Measurements from ENCODE around the gene LCP1. TPM values are rescaled to one million over a fixed set of nuclear protein-coding genes. Genes with fewer than 3 reads are reported as not detected.

Gene LCP1
- total and polyA plus RNA-seq, 2 donors: 181 to 596 TPM

DNA sequence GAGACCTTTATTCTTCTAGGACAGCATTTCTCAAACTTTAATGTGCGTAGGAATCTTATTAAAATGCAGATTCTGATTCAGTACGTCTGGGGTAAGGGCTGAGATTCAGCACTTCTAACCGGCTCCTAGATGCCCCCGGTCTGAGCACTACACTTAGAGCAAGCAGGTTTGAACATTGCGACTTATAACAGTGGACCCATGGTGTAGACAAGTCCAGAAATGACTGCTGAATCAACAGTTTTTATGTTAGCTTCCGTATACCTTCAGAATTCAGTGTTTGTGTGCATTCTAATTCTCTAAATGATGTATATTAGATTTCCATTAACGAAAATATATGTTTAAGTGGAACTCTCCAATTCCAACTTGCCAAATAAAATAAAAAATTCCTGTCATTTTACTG is 59.7 kb downstream of the LCP1 start:
- Histone ChIP-seq H3K4me1 (ENCODE audit: control insufficient read depth in 2 of 2, insufficient read depth in 2 of 2, low read length in 2 of 2) (peaks cover 29 to 44% of the 10 kb centered on the region in 2 donors), H3K36me3 (ENCODE audit: control insufficient read depth in 2 of 2, insufficient read depth in 2 of 2, low read length in 1 of 2) (peaks cover 6 to 18% of the 10 kb centered on the region in 2 donors), H3K9me3 (ENCODE audit: control insufficient read depth in 2 of 2, insufficient read depth in 1 of 2, low read length in 1 of 2) (peaks cover 0 to 3% of the 10 kb centered on the region in 2 donors), H3K4me3 (ENCODE audit: low read length in 2 of 2) (no peak overlapping the region), H3K27ac (ENCODE audit: low read depth in 1 of 2, low read length in 1 of 2) (no peak overlapping the region), H3K27me3 (ENCODE audit: control insufficient read depth in 2 of 2, insufficient read depth in 1 of 2, low read length in 1 of 2) (no peaks in the 10 kb centered on the region)
- 95% methylated on average over 7 of the region's 7 CpGs for WGBS
- no peak for DNase-seq (ENCODE audit: low read depth in 6 of 9, low spot score in 9 of 9)

- no peak overlapping the region for H3K4me3 ChIP-seq (ENCODE audit: low read length in 2 of 2)
- peaks cover under 1 to 11% of the 10 kb centered on the region in 2 donors for H3K36me3 ChIP-seq (ENCODE audit: control insufficient read depth in 2 of 2, insufficient read depth in 2 of 2, low read length in 1 of 2)
- no peak overlapping the region for H3K27ac ChIP-seq (ENCODE audit: low read depth in 1 of 2, low read length in 1 of 2)
- peaks cover 29 to 38% of the 10 kb centered on the region in 2 donors for H3K4me1 ChIP-seq (ENCODE audit: control insufficient read depth in 2 of 2, insufficient read depth in 2 of 2, low read length in 2 of 2)
- no peaks in the 10 kb centered on the region for H3K27me3 ChIP-seq (ENCODE audit: control insufficient read depth in 2 of 2, insufficient read depth in 1 of 2, low read length in 1 of 2)
- H3K9me3 ChIP-seq (ENCODE audit: control insufficient read depth in 2 of 2, insufficient read depth in 1 of 2, low read length in 1 of 2): peaks cover 0 to under 1% of the 10 kb centered on the region in 2 donors
- DNase-seq (ENCODE audit: low read depth in 6 of 9, low spot score in 9 of 9): no peak
- WGBS: 51% methylated on average over 4 of the region's 4 CpGs
Observed at GRCh38 chr13:46121597-46122163, 60.3 kb downstream of the LCP1 start.

GRCh38 chr13:46121033-46121432 is 60.9 kb downstream of the LCP1 start:
- 89% methylated on average over 2 of the region's 2 CpGs for WGBS
- peaks cover 0 to 5% of the 10 kb centered on the region in 2 donors for H3K36me3 ChIP-seq (ENCODE audit: control insufficient read depth in 2 of 2, insufficient read depth in 2 of 2, low read length in 1 of 2)
- H3K27ac ChIP-seq (ENCODE audit: low read depth in 1 of 2, low read length in 1 of 2): no peak overlapping the region

GRCh38 chr13:46119883-46120614 is 61.9 kb downstream of the LCP1 start:
- no peak for DNase-seq (ENCODE audit: low read depth in 6 of 9, low spot score in 9 of 9)
- H3K4me3 ChIP-seq (ENCODE audit: low read length in 2 of 2): no peak overlapping the region
- H3K36me3 ChIP-seq (ENCODE audit: control insufficient read depth in 2 of 2, insufficient read depth in 2 of 2, low read length in 1 of 2): no peaks in the 10 kb centered on the region
- peaks cover 17 to 26% of the 10 kb centered on the region in 2 donors for H3K4me1 ChIP-seq (ENCODE audit: control insufficient read depth in 2 of 2, insufficient read depth in 2 of 2, low read length in 2 of 2)
- no peak overlapping the region for H3K27ac ChIP-seq (ENCODE audit: low read depth in 1 of 2, low read length in 1 of 2)
- WGBS: 84% methylated on average over 6 of the region's 6 CpGs
- no peaks in the 10 kb centered on the region for H3K9me3 ChIP-seq (ENCODE audit: control insufficient read depth in 2 of 2, insufficient read depth in 1 of 2, low read length in 1 of 2)
- H3K27me3 ChIP-seq (ENCODE audit: control insufficient read depth in 2 of 2, insufficient read depth in 1 of 2, low read length in 1 of 2): no peaks in the 10 kb centered on the region

More at GRCh38 chr13:46121033-46121432, 60.9 kb downstream of the LCP1 start:
- H3K4me1 ChIP-seq (ENCODE audit: control insufficient read depth in 2 of 2, insufficient read depth in 2 of 2, low read length in 2 of 2): peaks cover 26 to 33% of the 10 kb centered on the region in 2 donors
- H3K4me3 ChIP-seq (ENCODE audit: low read length in 2 of 2): no peak overlapping the region
- H3K9me3 ChIP-seq (ENCODE audit: control insufficient read depth in 2 of 2, insufficient read depth in 1 of 2, low read length in 1 of 2): no peaks in the 10 kb centered on the region
- no peaks in the 10 kb centered on the region for H3K27me3 ChIP-seq (ENCODE audit: control insufficient read depth in 2 of 2, insufficient read depth in 1 of 2, low read length in 1 of 2)
- no peak for DNase-seq (ENCODE audit: low read depth in 6 of 9, low spot score in 9 of 9)

DNA sequence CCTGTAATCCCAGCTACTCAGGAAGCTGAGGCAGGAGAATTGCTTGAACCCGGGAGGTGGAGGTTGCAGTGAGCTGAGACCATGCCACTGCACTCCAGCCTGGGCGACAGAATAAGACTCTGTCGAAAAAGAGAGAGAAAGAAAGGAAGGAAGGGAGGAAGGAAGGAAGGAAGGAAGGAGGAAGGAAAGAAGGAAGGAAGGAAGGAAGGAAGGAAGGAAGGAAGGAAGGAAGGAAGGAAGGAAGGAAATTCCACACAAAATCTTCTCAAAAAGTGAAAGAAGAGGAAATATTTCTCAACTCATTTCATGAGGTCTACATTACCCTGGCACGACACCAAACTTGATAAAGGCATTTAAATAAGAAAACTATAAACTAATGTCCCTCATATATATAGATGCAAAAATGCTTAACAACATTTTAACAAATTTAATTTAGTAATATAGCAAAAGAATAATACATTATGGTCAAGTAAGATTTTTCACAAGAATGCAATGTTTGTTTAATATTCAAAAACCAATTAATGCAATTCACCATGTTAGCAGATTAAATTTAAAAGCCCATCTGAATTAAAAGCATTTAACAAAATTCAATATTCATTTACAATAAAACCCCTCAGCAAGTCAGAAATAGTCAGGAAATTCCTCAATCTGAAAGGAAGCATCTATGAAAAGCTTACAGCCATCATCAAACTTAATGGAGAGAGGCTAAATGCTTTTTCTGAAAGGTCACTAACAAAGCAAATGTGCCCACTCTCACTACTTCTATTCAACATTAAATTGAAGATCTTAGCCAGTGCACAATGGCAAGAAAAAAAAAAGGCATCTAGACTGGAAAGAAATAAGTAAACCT is 65.1 kb downstream of the LCP1 start:
- H3K4me3 ChIP-seq (ENCODE audit: low read length in 2 of 2): no peak overlapping the region
- H3K4me1 ChIP-seq (ENCODE audit: control insufficient read depth in 2 of 2, insufficient read depth in 2 of 2, low read length in 2 of 2): peaks cover 8 to 12% of the 10 kb centered on the region in 2 donors
- H3K27ac ChIP-seq (ENCODE audit: low read depth in 1 of 2, low read length in 1 of 2): no peak overlapping the region
- DNase-seq (ENCODE audit: low read depth in 6 of 9, low spot score in 9 of 9): no peak
- no peaks in the 10 kb centered on the region for H3K9me3 ChIP-seq (ENCODE audit: control insufficient read depth in 2 of 2, insufficient read depth in 1 of 2, low read length in 1 of 2)
- no peaks in the 10 kb centered on the region for H3K27me3 ChIP-seq (ENCODE audit: control insufficient read depth in 2 of 2, insufficient read depth in 1 of 2, low read length in 1 of 2)
- WGBS: 95% methylated on average over 4 of the region's 4 CpGs
- H3K36me3 ChIP-seq (ENCODE audit: control insufficient read depth in 2 of 2, insufficient read depth in 2 of 2, low read length in 1 of 2): no peaks in the 10 kb centered on the region

GRCh38 chr13:46114613-46115012 is 67.4 kb downstream of the LCP1 start:
- H3K27ac ChIP-seq (ENCODE audit: low read depth in 1 of 2, low read length in 1 of 2): no peak overlapping the region
- H3K4me1 ChIP-seq (ENCODE audit: control insufficient read depth in 2 of 2, insufficient read depth in 2 of 2, low read length in 2 of 2): peaks cover 0 to under 1% of the 10 kb centered on the region in 2 donors
- no peaks in the 10 kb centered on the region for H3K9me3 ChIP-seq (ENCODE audit: control insufficient read depth in 2 of 2, insufficient read depth in 1 of 2, low read length in 1 of 2)
- no peaks in the 10 kb centered on the region for H3K27me3 ChIP-seq (ENCODE audit: control insufficient read depth in 2 of 2, insufficient read depth in 1 of 2, low read length in 1 of 2)
- no peak for DNase-seq (ENCODE audit: low read depth in 6 of 9, low spot score in 9 of 9)
- no peak overlapping the region for H3K4me3 ChIP-seq (ENCODE audit: low read length in 2 of 2)
- no peaks in the 10 kb centered on the region for H3K36me3 ChIP-seq (ENCODE audit: control insufficient read depth in 2 of 2, insufficient read depth in 2 of 2, low read length in 1 of 2)
- WGBS: 98% methylated on average over 9 of the region's 9 CpGs

- H3K27me3 ChIP-seq (ENCODE audit: control insufficient read depth in 2 of 2, insufficient read depth in 1 of 2, low read length in 1 of 2): no peaks in the 10 kb centered on the region
- no peak for DNase-seq (ENCODE audit: low read depth in 6 of 9, low spot score in 9 of 9)
- WGBS: 94% methylated on average over 2 of the region's 2 CpGs
- no peaks in the 10 kb centered on the region for H3K9me3 ChIP-seq (ENCODE audit: control insufficient read depth in 2 of 2, insufficient read depth in 1 of 2, low read length in 1 of 2)
- H3K4me3 ChIP-seq (ENCODE audit: low read length in 2 of 2): no peak overlapping the region
- H3K27ac ChIP-seq (ENCODE audit: low read depth in 1 of 2, low read length in 1 of 2): no peak overlapping the region
- H3K4me1 ChIP-seq (ENCODE audit: control insufficient read depth in 2 of 2, insufficient read depth in 2 of 2, low read length in 2 of 2): peaks cover 0 to 4% of the 10 kb centered on the region in 2 donors
- no peaks in the 10 kb centered on the region for H3K36me3 ChIP-seq (ENCODE audit: control insufficient read depth in 2 of 2, insufficient read depth in 2 of 2, low read length in 1 of 2)
Observed at GRCh38 chr13:46113596-46113995, 68.4 kb downstream of the LCP1 start.

- H3K4me1 ChIP-seq (ENCODE audit: control insufficient read depth in 2 of 2, insufficient read depth in 2 of 2, low read length in 2 of 2): peaks cover 0 to 4% of the 10 kb centered on the region in 2 donors
- no peak overlapping the region for H3K4me3 ChIP-seq (ENCODE audit: low read length in 2 of 2)
- no peaks in the 10 kb centered on the region for H3K36me3 ChIP-seq (ENCODE audit: control insufficient read depth in 2 of 2, insufficient read depth in 2 of 2, low read length in 1 of 2)
- H3K9me3 ChIP-seq (ENCODE audit: control insufficient read depth in 2 of 2, insufficient read depth in 1 of 2, low read length in 1 of 2): no peaks in the 10 kb centered on the region
- H3K27me3 ChIP-seq (ENCODE audit: control insufficient read depth in 2 of 2, insufficient read depth in 1 of 2, low read length in 1 of 2): no peaks in the 10 kb centered on the region
- H3K27ac ChIP-seq (ENCODE audit: low read depth in 1 of 2, low read length in 1 of 2): no peak overlapping the region
- DNase-seq (ENCODE audit: low read depth in 6 of 9, low spot score in 9 of 9): no peak
Observed at GRCh38 chr13:46111151-46111550, 70.8 kb downstream of the LCP1 start.

- Histone ChIP-seq H3K4me1 (ENCODE audit: control insufficient read depth in 2 of 2, insufficient read depth in 2 of 2, low read length in 2 of 2) (peaks cover 0 to 4% of the 10 kb centered on the region in 2 donors), H3K27me3 (ENCODE audit: control insufficient read depth in 2 of 2, insufficient read depth in 1 of 2, low read length in 1 of 2) (no peaks in the 10 kb centered on the region), H3K36me3 (ENCODE audit: control insufficient read depth in 2 of 2, insufficient read depth in 2 of 2, low read length in 1 of 2) (no peaks in the 10 kb centered on the region), H3K4me3 (ENCODE audit: low read length in 2 of 2) (no peak overlapping the region), H3K27ac (ENCODE audit: low read depth in 1 of 2, low read length in 1 of 2) (no peak overlapping the region), H3K9me3 (ENCODE audit: control insufficient read depth in 2 of 2, insufficient read depth in 1 of 2, low read length in 1 of 2) (no peaks in the 10 kb centered on the region)
- 20% methylated on average over 4 of the region's 4 CpGs for WGBS
- no peak for DNase-seq (ENCODE audit: low read depth in 6 of 9, low spot score in 9 of 9)
Observed at GRCh38 chr13:46109451-46109850, 72.5 kb downstream of the LCP1 start.

All from thymus (tissue), 11 donors.